GM18907 (cell line): ENCODE results near the gene LAMA1.
"Not testable (repeated sequence)": the region's sequence is repeated elsewhere in the genome, so short reads cannot be mapped to it uniquely, and the experiment has no call there.

Experiments used
- ATAC-seq: cut with Tn5 transposase; IDR thresholded peaks from one replicate; pipeline ENCODE4 v1.9.1; 2021; ENCODE audit warnings: mild to moderate bottlenecking, moderate library complexity; ENCODE audit not compliant: unreplicated experiment

Gene LAMA1

DNA sequence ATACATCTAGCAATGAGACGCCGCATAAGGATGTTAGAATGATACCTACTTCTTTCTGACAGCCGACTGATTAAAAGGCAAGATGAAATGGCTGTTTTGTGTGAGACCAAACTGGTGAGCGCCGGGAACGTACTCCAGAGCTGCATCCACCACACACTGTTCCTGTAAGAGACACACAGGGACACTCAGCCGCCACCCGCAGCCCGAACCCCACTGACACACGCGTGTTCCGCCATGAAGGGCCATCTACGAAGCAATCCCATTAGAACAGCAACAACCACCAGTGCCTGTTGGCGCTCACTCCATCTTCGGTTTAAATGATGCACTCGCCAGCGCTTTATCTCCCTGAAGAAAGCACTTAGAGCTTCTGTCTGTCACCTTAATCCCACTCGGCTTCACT is 162.3 kb downstream of the LAMA1 start:
- ATAC-seq = no peak

DNA sequence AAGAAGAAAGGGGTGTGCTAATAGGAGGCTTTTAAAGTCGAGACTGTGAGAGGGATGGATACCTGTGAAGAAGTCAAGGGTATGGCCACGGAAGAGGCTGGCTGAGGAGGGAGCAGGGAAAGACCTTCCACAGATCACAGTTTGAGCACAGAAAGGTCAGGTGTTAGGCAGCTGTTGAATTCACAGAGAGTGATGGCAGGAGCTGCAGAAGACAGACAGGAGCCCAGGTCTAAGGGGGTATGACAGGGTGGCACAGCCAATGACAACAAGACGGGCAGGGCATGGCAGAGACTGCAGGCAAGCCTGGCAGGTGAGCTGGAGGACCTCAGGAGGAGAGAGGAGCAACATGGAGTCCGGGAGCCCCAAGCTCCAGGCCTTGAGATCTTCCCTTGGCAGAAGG is 163.1 kb downstream of the LAMA1 start:
- ATAC-seq = no peak

DNA sequence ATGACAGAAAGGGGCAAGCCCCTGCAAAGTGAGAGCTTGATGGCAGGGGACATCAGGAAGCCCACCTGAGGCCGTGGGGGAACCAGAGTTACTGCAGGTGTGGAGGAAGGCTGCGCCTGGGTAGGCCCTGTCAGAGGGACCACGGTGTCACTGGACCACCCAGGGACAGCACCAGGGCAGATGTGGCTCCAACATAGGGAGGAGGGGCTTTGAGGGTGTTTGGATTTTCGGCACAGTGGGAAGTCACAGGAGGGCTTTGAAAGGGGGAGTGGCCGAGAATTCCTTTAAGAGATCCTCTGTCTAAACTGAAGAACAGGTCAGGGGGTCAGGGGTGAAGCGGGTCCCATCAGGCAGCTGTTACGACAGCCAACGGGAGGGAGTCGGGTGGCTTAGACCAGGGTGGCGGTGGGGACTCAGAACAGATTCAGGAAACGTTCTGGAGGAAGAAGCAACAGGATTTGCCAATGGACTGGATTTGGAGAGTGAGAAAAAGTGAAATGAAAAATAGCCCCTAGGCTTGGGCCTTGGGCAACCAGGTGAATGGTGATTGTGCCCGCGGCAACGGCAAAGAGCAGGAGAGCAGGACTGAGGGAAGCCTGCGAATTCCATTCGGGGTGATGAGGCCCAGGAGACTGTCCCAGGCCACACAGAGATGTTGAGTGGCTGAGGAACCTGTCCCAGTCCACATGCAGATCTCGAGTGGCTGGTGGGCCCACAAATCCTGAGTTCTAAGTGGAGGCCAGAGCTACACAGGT is 166.1 kb downstream of the LAMA1 start:
- ATAC-seq = no peak

DNA sequence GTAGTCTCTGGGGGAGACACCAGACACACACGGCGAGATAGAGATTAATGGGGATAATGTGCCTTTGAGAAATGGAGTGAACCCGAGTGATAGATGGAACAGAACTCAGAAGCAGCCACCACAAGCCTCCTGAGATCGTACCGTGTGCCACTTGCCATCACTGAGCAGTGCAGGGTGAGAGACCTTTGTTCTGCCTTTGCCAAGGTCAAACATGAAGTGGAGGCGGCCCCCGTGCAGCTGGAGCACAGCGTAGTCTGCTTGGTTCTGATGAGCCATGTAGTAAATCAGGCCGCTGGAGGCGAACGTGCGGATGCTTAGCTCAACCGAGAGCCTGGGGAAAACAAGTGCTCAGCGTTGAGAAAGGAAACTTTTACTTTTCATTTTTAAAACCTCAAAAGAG is 167.0 kb downstream of the LAMA1 start:
- no peak for ATAC-seq

DNA sequence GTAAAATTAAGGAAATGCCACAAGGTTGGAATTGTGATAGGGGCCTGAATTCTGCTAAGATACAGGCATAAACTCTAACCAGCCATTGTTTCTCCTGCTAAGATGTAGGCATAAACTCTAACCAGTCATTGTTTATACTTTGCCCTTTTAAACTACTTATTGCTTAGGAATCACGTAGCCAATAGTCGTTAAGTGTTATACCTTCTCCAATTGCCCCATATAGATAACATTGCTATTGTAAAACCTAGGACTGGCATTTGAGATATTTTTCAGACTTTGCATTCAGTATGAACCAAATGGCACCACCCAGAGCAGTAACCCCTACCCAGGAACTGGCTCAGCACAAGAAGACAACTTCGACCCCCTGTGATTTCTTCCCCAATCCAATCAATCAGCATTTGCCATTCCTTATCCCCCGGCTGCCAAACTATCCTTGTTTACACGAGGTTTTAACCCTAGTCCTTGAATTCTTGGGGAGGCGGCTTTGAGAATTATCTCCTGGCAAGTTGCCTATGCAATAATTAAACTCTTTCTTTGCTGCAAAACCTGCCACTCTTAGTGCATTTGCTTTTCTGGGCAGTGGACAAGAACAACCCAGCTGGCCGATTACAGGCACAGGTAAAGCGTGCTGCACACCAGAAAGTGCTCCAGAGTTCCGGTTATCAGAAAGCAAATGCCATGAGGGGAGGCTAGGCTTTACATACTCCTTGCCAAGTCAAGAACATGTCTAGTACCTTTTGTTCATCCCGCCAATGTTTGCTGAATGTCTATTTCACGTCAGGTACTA is 167.6 kb downstream of the LAMA1 start:
- no peak for ATAC-seq

DNA sequence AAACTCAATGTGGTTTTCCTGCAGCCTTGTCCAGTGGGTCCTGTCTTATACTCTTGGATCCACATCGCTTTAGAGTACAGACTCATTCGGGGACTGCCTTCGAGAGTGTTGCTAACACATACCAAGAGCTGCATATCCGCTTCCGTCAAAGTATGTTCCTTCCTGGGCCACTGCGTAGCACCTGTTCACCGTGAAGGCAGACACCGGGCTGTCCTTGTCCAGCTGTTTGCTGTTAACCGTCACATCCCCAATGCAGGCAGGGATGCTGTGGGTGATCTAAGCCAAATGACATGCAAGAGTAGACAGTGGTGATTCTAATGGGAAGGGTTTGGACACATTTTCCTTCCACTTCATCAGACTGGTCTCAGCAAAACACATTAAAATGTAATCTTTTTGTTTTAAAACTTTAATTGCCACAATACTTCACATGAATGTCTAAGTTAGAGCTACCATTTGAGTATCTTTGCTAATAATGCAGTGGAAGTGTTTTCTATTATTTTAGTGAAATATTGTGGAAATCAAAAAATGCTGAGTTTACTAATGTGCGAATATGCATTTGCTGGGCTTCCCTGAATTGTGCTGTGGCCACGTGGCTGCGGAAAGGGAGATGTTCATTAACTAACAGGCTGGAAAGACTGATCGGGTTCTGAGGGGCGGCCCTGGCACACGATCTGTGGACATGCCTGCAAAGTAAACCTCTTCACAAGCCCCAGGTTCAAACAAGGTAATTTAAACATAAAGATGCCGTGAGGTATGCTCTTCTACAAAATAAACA is 169.1 kb downstream of the LAMA1 start:
- no peak for ATAC-seq

DNA sequence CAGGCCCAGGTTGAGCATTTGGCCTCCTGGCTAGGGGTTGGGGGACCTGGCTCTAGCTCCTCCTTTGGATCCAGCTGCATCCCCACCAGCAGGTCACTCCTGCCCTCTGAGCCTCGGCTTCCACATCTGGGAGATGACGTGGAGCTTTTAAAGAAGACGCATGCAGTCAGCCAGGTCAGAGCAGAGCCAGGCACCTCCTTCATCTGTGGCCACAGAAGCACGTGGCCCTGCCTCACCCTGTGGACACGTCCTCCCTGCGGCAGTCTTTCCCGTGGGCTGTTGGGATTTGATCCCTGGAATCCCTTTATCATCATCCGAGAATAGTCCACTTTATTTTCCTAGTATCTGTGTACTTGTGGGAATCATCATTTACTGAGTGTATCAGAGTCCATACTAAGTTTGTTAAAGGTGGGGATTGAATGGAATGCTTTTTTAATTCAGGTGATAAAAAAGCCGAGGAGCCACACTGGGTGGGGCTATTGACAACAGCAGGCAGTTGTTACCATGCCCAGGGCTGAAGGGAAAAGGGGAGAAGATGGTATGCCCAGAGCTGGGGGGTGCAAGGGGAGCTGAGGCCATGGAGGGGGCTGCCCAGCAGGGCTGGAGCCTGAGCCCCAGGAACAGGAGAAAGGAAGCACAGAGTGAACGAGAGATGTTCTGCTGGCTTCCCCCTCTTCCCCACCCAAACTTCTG is 170.1 kb downstream of the LAMA1 start:
- ATAC-seq = no peak

DNA sequence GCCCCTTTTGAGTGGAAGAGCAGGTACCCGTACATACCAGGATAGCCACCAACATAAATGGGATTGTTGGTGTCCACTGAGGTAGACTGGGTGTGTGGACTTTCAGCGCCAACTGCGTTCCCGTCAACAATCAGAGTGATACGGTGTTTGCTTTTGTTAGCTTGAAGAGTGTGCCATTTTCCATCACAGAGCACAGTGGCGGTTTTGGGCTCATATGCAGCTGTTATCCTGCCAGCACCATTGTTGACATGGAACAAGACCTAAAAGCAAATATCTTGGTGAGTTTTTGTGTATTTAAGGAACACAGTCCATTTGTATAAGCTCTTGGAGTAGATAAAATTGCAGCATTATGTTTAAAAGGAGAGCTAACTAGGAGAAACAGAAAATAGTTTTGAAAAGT is 174.5 kb downstream of the LAMA1 start:
- ATAC-seq = no peak

DNA sequence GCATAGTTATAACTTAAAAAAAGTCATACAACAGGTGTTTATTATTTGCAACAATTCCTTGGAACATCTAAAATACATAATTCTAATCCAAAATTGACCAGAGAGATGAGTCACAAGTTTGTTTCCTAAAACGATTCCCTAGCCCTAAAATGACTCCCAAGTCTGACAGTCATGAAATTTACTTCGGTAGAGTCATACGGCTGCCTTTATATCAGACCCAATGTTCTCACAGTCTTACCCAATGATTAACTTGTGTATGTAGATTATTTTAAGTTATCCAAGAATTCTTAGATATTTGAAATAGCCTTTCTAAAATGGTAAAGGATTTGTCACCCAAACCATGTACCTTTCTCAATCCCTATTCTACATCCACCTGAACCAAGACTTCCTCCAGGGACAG is 174.9 kb downstream of the LAMA1 start:
- no peak for ATAC-seq

DNA sequence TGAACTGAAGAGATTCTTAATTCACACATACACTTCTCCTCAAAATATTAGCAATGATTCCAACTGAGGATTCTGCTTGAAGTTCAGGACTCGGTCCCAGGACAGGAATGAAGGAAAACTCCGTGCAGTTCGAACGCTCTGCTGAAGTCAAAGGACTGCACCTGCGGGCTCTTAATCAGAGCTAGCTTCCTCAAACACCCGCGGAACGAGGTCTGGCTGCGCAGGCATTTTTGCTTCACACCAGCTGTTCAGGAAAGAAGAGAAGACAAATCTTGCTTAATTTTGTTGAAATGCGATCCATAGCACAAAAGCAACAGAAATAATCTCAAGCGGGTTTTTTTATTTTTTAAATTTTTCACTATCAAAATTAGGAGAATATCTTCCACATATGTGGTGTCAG is 175.6 kb downstream of the LAMA1 start:
- ATAC-seq = no peak

DNA sequence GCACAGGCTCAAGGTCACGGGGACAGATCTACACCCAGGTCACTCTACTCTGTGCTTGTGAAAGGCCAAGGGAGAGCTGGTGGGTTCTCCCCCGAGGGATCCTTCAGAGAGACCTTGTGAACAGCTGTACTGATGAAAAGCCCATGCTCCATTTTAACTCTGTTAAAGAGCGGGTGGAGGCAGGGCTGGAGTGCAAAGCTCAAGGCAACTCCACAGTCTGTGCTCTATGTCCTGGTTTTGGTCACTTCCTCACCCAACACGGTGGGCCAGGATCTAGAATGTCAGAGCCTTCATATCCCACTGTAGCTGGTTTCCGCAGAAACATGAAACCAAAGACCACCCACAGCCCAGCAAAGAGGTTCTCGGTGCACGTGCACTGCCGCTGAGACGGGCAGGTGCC is 177.1 kb downstream of the LAMA1 start:
- no peak for ATAC-seq

DNA sequence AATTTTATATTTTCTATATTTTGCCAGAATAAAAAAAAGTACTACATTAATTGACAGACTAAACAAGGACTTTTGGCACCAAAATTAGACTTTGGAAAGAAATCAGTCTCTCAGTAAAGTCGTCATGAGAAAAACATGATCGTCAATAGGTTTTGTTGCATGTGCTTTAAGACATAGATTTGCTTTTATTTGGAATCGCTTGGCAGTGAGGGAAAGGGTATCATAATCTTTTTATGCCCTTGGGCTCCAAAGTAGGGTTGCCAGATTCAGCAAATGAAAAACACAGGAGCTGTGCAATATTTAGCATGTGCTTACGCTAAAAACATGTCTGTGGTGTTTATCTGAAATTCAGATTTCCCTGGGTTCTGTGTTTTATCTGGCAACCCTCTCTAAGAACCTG is 177.6 kb downstream of the LAMA1 start:
- ATAC-seq = no peak

DNA sequence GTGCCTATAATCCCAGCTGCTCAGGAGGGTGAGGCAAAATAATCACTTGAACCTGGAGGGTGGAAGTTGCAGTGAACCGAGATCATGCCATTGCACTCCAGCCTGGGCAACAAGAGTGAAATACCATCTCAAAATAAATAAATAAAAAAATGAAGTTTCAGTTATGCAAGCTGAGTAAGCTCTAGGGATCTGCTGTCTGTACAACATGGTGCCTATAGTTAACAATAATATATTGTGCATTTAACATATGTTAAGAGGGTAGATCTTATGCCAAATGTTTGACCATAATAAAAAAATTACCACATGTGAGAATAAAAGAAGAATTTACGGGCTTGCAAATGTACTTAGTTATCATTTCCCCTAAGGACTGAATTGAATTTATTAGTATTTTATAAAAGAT is 179.2 kb downstream of the LAMA1 start:
- not testable (repeated sequence) for ATAC-seq

DNA sequence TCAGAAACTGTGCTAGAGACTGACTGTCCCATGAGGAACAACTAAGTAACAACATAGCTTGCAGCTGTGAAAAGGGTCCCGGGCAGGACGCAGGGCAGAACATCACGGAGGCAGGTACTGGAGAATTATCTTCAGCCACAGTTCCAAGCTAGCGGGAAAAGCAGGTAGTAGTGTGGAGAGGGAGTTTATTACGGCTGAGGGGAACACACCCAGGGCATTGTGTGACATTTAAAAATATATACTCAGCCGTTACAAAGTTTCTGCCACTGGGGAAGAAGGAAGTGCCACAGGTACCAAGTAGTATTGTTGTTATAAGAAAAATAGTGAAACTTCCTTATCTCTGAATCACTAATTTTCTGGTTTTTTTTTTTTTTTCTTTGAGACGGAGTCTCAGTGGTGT is 179.6 kb downstream of the LAMA1 start:
- no peak for ATAC-seq

DNA sequence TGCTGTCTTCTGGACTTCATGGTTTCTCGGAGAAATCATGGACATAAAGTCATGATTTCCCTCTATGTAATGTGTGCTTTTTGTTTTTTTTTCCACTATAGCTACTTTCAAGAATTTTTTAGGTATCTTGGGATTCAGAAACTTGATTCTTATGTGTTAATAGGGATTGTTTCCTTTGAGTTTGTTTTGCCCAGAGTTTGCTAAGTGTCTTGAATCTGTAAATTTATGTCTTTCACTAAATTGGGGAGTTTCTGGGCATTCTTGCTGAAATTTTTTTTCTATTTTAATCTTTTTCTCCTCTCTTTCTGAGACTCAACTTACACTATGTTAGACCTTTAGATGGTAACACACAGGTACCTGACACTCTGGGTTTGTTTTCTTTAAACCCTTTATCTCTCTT is 182.7 kb downstream of the LAMA1 start:
- ATAC-seq = no peak

DNA sequence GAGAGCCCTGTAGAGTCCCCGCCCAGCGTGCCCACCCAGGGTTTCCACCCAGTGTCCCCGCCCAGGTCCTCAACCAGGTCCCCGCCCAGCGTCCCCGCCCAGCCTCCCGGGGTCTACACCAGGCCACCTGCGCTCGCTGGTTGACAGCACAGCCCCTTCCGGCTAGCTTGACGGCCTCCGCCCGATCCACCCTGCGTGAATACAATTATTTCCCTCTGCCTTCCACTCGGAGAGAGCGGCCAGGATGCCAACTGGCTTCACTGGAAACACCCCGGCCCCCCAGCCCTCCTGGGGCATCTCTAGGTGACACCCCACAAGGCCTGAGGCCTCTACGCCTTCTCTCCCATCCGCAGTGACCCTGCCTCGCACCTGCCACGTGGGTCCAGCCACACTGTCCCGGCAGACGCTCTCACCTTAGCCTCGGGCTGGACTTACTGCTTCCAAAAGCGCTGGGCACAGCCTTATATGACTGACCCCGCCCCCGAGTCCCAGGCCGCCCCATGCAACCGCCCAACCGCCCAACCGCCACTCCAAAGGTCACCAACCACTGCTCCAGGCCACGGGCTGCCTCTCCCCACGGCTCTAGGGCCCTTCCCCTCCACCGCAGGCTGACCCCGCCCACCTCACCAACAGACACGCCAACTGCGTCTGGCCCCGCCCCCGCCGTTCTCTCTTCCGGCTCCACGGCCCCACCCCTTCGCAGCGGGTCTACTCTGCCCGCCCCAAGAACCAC is 188.1 kb downstream of the LAMA1 start:
- no peak for ATAC-seq

DNA sequence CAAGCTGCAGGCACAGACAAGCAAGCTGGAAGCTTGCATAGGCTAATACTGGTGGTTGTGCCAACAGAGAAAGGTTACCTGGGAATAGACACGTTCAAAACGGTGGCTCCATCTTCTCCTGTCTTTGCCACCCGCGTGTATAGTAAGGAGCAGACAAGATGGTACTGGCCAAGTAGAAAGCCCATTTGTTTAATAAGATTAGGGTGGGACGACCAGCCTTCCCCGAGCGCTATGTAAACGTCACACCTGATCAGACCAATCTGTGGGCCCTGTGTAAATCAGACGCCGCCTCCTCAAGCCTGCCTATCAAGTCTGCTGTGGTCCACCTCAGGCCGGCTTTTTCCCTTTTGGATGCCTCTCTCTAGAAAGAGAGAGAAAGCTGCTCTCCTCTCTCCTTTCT is 189.2 kb downstream of the LAMA1 start:
- ATAC-seq = no peak

DNA sequence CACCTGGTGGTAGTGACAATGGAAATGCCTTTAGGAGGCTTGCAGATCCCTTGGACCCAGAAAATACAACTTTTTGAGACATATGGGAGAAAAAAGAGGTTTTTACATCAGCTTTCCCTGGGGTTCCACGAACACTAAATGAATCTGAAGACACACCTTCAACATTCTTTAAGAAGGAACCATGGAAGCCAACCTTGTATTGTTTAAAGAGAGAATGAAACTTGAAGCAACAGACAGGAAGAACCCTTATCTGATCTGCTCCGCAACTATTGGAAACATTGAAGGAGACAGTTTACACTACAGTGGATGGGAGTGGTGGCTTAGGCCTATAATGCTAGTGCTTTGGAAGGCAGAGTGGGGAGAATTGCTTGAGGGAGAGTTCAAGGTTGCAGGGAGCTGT is 190.4 kb downstream of the LAMA1 start:
- no peak for ATAC-seq

DNA sequence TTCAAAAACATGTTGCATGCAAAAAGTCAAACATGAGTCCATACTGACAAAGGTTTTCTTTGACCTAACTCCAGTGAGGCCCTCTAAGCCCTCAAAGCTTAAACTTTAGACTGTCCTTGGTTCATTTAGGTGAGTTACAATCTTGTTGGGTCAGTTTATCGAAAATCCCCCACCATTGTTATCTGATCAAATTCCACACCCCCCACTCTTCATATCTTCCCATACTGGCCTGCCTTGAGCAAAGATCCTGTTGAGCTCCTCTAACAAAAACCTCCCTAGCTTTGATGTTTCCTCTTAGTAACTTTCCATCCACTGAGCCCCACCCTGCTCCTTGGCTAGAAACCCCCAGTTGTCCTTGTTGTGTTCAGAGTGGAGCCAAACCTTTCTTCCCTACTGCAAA is 194.4 kb downstream of the LAMA1 start:
- no peak for ATAC-seq

DNA sequence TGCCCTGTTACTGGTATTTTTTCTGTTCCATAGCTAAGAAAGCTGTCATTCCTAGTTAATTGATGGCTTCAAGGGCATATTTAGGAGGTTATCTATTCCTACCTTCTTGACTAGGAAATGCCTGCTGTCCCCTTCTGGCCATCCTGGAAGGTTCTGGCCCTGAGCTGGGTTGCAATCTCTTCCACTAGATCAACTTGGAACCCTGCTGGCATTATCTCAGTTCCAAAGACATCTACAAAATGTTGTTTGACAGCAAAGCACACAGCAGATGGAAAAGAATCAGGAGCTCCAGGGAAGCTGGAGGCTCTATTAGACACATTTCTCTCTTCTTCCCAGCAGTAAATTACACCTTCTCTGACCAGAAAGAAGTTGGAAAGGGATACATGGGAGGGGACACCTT is 196.0 kb downstream of the LAMA1 start:
- no peak for ATAC-seq
